Liver (tissue), 3 donors: Measurements from ENCODE around the gene CYBA.

Source experiments
- HNF4A ChIP-seq, 2 donors: conservative IDR thresholded peaks; 2 replicates each; pipeline ENCODE4 v1.6.1; 2016; ENCODE audit warnings: antibody characterized with exemption in 2 of 2, mild to moderate bottlenecking in 2 of 2
- HNF4G ChIP-seq: IDR thresholded peaks from 2 replicates; pipeline ENCODE4 v1.6.1; 2016; ENCODE audit warnings: antibody characterized with exemption
- JUND ChIP-seq, 2 donors: IDR thresholded peaks; 2 replicates each; pipeline ENCODE4 v1.6.1; 2016; ENCODE audit warnings: antibody characterized with exemption in 2 of 2
- NR2F2 ChIP-seq: IDR thresholded peaks from 2 replicates; pipeline ENCODE4 v1.6.1; 2016; ENCODE audit warnings: antibody characterized with exemption
- RAD21 ChIP-seq, 2 donors: IDR thresholded peaks; 2 replicates each; pipeline ENCODE4 v1.6.1; 2016; ENCODE audit warnings: antibody characterized with exemption in 2 of 2, mild to moderate bottlenecking in 2 of 2
- SP1 ChIP-seq: IDR thresholded peaks from 2 replicates; pipeline ENCODE4 v1.6.1; 2018; ENCODE audit warnings: antibody characterized with exemption, mild to moderate bottlenecking
- TAF1 ChIP-seq: conservative IDR thresholded peaks from 2 replicates; pipeline ENCODE4 v1.6.1; 2016; ENCODE audit warnings: antibody characterized with exemption, mild to moderate bottlenecking
- YY1 ChIP-seq: IDR thresholded peaks from 2 replicates; pipeline ENCODE4 v1.6.1; 2016; ENCODE audit warnings: antibody characterized with exemption, mild to moderate bottlenecking
- TF ChIP-seq, protein P1 (sequence below): IDR thresholded peaks from 2 replicates; pipeline ENCODE4 v1.6.1; 2016; ENCODE audit warnings: antibody characterized with exemption
- TF ChIP-seq, protein P2 (sequence below): fragments of 150-350 bp; IDR thresholded peaks from 2 replicates; pipeline ENCODE4 v1.5.1; 2017; ENCODE audit warnings: improper control_type of control experiment, low read depth, low read length; ENCODE audit not compliant: missing input control
- TF ChIP-seq, protein P3 (sequence below): IDR thresholded peaks from 2 replicates; pipeline ENCODE4 v1.6.1; 2016; ENCODE audit warnings: antibody characterized with exemption, mild to moderate bottlenecking
- TF ChIP-seq, protein P4 (sequence below): IDR thresholded peaks from 2 replicates; pipeline ENCODE4 v1.6.1; 2016; ENCODE audit warnings: antibody characterized with exemption
- TF ChIP-seq, protein P5 (sequence below): IDR thresholded peaks from 2 replicates; pipeline ENCODE4 v1.6.1; 2016; ENCODE audit warnings: antibody characterized with exemption
- donor health status: healthy.
- donor health status: healthy.

DNA sequence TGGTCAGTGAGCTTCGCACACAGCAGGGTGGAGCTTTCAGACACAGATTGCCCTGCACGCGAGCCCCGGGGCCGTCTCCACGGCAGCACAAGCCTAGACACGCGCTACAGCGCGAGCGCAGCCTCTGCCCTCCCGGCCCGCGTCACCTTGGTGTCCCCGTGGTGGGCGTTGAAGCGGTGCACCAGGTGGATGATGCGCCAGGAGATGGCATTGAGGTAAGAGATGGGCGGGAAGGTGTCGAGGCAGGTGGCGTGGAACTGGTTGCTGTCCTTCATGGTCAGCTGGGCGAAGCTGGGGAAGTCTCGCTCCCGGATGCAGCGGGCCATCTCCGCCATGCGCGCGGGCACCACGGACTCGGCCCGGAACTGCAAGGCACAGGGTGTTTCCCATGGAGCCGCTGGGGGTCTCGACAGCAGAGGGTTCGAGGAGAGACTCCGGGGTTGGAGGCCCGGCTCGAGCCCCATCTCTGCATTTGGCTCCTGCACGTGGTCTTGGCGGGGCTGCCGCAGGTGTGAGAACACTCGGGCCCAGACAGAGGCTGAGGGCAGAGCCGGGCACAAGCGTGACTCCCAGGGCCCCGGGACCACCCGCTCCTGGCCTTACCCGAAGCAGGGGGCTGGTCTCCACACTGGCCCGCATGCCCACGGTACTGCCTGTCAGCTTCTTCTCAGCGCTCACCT is 4.3 kb upstream of the CYBA start:
- TF ChIP-seq, protein P1, sequence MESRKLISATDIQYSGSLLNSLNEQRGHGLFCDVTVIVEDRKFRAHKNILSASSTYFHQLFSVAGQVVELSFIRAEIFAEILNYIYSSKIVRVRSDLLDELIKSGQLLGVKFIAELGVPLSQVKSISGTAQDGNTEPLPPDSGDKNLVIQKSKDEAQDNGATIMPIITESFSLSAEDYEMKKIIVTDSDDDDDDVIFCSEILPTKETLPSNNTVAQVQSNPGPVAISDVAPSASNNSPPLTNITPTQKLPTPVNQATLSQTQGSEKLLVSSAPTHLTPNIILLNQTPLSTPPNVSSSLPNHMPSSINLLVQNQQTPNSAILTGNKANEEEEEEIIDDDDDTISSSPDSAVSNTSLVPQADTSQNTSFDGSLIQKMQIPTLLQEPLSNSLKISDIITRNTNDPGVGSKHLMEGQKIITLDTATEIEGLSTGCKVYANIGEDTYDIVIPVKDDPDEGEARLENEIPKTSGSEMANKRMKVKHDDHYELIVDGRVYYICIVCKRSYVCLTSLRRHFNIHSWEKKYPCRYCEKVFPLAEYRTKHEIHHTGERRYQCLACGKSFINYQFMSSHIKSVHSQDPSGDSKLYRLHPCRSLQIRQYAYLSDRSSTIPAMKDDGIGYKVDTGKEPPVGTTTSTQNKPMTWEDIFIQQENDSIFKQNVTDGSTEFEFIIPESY, result no peak
- TF ChIP-seq SP1 (no peak), JUND (IDR thresholded peaks at IDR 0.05) (no peak), HNF4A (conservative IDR thresholded peaks at IDR 0.05) (no peak), TAF1 (no peak), RAD21 (IDR thresholded peaks at IDR 0.05) (no peak), NR2F2 (no peak), HNF4G (no peak), YY1 (no peak)
- TF ChIP-seq, protein P2, sequence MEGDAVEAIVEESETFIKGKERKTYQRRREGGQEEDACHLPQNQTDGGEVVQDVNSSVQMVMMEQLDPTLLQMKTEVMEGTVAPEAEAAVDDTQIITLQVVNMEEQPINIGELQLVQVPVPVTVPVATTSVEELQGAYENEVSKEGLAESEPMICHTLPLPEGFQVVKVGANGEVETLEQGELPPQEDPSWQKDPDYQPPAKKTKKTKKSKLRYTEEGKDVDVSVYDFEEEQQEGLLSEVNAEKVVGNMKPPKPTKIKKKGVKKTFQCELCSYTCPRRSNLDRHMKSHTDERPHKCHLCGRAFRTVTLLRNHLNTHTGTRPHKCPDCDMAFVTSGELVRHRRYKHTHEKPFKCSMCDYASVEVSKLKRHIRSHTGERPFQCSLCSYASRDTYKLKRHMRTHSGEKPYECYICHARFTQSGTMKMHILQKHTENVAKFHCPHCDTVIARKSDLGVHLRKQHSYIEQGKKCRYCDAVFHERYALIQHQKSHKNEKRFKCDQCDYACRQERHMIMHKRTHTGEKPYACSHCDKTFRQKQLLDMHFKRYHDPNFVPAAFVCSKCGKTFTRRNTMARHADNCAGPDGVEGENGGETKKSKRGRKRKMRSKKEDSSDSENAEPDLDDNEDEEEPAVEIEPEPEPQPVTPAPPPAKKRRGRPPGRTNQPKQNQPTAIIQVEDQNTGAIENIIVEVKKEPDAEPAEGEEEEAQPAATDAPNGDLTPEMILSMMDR, result no peak
- TF ChIP-seq, protein P3, sequence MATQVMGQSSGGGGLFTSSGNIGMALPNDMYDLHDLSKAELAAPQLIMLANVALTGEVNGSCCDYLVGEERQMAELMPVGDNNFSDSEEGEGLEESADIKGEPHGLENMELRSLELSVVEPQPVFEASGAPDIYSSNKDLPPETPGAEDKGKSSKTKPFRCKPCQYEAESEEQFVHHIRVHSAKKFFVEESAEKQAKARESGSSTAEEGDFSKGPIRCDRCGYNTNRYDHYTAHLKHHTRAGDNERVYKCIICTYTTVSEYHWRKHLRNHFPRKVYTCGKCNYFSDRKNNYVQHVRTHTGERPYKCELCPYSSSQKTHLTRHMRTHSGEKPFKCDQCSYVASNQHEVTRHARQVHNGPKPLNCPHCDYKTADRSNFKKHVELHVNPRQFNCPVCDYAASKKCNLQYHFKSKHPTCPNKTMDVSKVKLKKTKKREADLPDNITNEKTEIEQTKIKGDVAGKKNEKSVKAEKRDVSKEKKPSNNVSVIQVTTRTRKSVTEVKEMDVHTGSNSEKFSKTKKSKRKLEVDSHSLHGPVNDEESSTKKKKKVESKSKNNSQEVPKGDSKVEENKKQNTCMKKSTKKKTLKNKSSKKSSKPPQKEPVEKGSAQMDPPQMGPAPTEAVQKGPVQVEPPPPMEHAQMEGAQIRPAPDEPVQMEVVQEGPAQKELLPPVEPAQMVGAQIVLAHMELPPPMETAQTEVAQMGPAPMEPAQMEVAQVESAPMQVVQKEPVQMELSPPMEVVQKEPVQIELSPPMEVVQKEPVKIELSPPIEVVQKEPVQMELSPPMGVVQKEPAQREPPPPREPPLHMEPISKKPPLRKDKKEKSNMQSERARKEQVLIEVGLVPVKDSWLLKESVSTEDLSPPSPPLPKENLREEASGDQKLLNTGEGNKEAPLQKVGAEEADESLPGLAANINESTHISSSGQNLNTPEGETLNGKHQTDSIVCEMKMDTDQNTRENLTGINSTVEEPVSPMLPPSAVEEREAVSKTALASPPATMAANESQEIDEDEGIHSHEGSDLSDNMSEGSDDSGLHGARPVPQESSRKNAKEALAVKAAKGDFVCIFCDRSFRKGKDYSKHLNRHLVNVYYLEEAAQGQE, result no peak
- TF ChIP-seq, protein P4, sequence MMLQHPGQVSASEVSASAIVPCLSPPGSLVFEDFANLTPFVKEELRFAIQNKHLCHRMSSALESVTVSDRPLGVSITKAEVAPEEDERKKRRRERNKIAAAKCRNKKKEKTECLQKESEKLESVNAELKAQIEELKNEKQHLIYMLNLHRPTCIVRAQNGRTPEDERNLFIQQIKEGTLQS, result no peak
- TF ChIP-seq, protein P5, sequence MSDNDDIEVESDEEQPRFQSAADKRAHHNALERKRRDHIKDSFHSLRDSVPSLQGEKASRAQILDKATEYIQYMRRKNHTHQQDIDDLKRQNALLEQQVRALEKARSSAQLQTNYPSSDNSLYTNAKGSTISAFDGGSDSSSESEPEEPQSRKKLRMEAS, result no peak
